ENCODE measurements around the gene ME3. TPM values are rescaled to one million over a fixed set of nuclear protein-coding genes. Genes with fewer than 3 reads are reported as not detected.
A peak's percentile ranks its signal among the peaks of the same experiment; 100 is the strongest.

The ME3 gene
- total RNA-seq, 5 donors from 2014 or later (not counting 1 experiment from before 2014, with no cell fraction given): 2.2 to 5.0 (median 4.3) TPM

DNA sequence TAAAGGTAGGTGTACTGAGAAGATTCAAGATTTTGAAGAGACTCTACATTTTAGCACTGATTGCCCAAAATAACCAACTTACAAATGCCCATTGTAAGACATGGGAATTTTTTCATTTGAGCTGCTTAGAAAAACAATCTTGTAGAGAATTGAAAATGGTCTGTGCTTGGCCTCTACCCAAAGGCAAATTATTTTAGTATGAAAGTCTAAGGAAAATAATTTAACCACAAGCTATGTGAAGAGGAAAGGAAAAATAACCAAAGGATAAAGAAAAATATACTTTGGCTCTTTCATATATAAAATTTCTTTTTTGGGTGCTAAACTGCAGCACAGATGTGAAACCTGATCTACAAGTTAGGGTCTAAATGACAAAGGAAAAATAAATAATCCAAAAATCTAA lies 54.9 kb downstream of the ME3 start:
- H3K9me3 Mint-ChIP-seq: peaks cover 4 to 17% (median 9%) of the 10 kb centered on the region in 3 donors
- POLR2A ChIA-PET: no interaction called here
- H3K36me3 Mint-ChIP-seq: no peaks in the 10 kb centered on the region
- H3K4me1 Mint-ChIP-seq: no peaks in the 10 kb centered on the region
- H3K27ac Mint-ChIP-seq: no peak overlapping the region
- no peak overlapping the region for H3K4me3 ChIP-seq (ENCODE audit: control insufficient read depth in 1 of 2, extremely low read depth in 1 of 2, low read length in 1 of 2)
- no peaks in the 10 kb centered on the region for H3K36me3 ChIP-seq (ENCODE audit: control insufficient read depth in 2 of 2, extremely low read depth in 1 of 2, insufficient read depth in 1 of 2, low read length in 1 of 2)
- ATAC-seq (replicated peaks in 1 of 4) (no peak), DNase-seq (no peak)
- no peaks in the 10 kb centered on the region for H3K4me1 ChIP-seq (ENCODE audit: control insufficient read depth in 1 of 2, extremely low read depth in 1 of 2, insufficient read depth in 2 of 2, low read length in 2 of 2)
- peaks cover 3% of the 10 kb centered on the region for H3K9me3 ChIP-seq
- no peak overlapping the region for H3K27ac ChIP-seq (ENCODE audit: low read length)
- H3K4me3 Mint-ChIP-seq: no peak overlapping the region
- no peaks in the 10 kb centered on the region for H3K27me3 ChIP-seq (replicated peaks in 1 of 2; ENCODE audit: control insufficient read depth in 2 of 2, extremely low read depth in 1 of 2, insufficient read depth in 2 of 2, low read length in 1 of 2)
- CTCF ChIA-PET: interaction anchor here (0.6 to 2.1 kb wide), 2 partner anchors 9 to 155 kb away, joined by 5 to 6 read pairs; no protein-coding TSS in a partner anchor
- no peaks in the 10 kb centered on the region for H3K27me3 Mint-ChIP-seq

GRCh38 chr11:86615487-86615886 lies 56.9 kb downstream of the ME3 start:
- H3K4me3 ChIP-seq (ENCODE audit: control insufficient read depth in 1 of 2, extremely low read depth in 1 of 2, low read length in 1 of 2): no peak overlapping the region
- DNase-seq (no peak), ATAC-seq (replicated peaks in 1 of 4) (no peak)
- peaks cover 3% of the 10 kb centered on the region for H3K9me3 ChIP-seq
- peaks cover 7 to 17% (median 9%) of the 10 kb centered on the region in 3 donors for H3K9me3 Mint-ChIP-seq
- H3K36me3 ChIP-seq (ENCODE audit: control insufficient read depth in 2 of 2, extremely low read depth in 1 of 2, insufficient read depth in 1 of 2, low read length in 1 of 2): no peaks in the 10 kb centered on the region
- H3K4me1 ChIP-seq (ENCODE audit: control insufficient read depth in 1 of 2, extremely low read depth in 1 of 2, insufficient read depth in 2 of 2, low read length in 2 of 2): no peaks in the 10 kb centered on the region
- H3K27me3 Mint-ChIP-seq: no peaks in the 10 kb centered on the region
- POLR2A ChIA-PET: no interaction called here
- no peak overlapping the region for H3K4me3 Mint-ChIP-seq
- CTCF ChIA-PET: no interaction called here
- no peak overlapping the region for H3K27ac ChIP-seq (ENCODE audit: low read length)
- no peaks in the 10 kb centered on the region for H3K4me1 Mint-ChIP-seq
- no peak overlapping the region for H3K27ac Mint-ChIP-seq
- H3K36me3 Mint-ChIP-seq: no peaks in the 10 kb centered on the region
- no peaks in the 10 kb centered on the region for H3K27me3 ChIP-seq (replicated peaks in 1 of 2; ENCODE audit: control insufficient read depth in 2 of 2, extremely low read depth in 1 of 2, insufficient read depth in 2 of 2, low read length in 1 of 2)

GRCh38 chr11:86610559-86611341 lies 61.7 kb downstream of the ME3 start:
- Mint-ChIP-seq H3K4me1 (peaks cover 6 to 7% (median 7%) of the 10 kb centered on the region in 3 donors), H3K9me3 (peaks cover 3 to 7% (median 5%) of the 10 kb centered on the region in 3 donors), H3K27me3 (no peaks in the 10 kb centered on the region), H3K36me3 (no peaks in the 10 kb centered on the region), H3K27ac (no peak overlapping the region), H3K4me3 (no peak overlapping the region)
- DNase-seq (no peak), ATAC-seq (replicated peaks in 1 of 4) (no peak)
- CTCF ChIA-PET: no interaction called here
- H3K4me1 ChIP-seq (ENCODE audit: control insufficient read depth in 1 of 2, extremely low read depth in 1 of 2, insufficient read depth in 2 of 2, low read length in 2 of 2): no peaks in the 10 kb centered on the region
- WGBS (ENCODE audit: insufficient coverage): 100% methylated on average over 1 of the region's 5 CpGs
- H3K9me3 ChIP-seq: no peaks in the 10 kb centered on the region
- H3K36me3 ChIP-seq (ENCODE audit: control insufficient read depth in 2 of 2, extremely low read depth in 1 of 2, insufficient read depth in 1 of 2, low read length in 1 of 2): no peaks in the 10 kb centered on the region
- no peak overlapping the region for H3K27ac ChIP-seq (ENCODE audit: low read length)
- H3K4me3 ChIP-seq (ENCODE audit: control insufficient read depth in 1 of 2, extremely low read depth in 1 of 2, low read length in 1 of 2): no peak overlapping the region
- POLR2A ChIA-PET: no interaction called here
- H3K27me3 ChIP-seq (replicated peaks in 1 of 2; ENCODE audit: control insufficient read depth in 2 of 2, extremely low read depth in 1 of 2, insufficient read depth in 2 of 2, low read length in 1 of 2): no peaks in the 10 kb centered on the region

DNA sequence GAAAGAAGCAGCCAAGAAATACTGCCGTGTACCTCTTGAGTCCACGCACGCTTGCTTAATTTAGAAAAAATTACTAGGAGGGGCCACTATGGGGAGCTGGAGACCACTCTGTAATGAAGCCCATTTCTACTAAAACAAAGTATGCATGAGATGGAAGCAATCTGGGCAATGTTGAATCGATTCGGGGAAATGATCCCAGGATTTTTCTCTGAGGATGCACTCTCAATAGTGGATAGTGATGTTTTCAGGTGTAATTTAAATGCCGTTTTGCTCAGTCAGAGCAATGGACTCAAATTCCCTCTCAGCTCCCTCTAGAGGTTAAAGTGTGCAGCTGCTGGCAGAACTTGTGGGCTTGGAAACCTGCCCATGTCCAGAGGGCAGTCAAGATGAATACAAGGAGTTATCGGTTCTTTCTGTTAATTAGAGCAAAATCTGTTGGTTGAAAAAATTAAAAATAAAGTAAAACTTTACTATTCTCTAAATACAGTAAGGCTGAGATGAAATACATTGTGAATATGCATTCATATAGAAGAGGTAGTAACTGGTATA lies 64.1 kb downstream of the ME3 start:
- Mint-ChIP-seq H3K27ac (no peak overlapping the region), H3K36me3 (no peaks in the 10 kb centered on the region), H3K4me3 (no peak overlapping the region), H3K4me1 (peaks cover 6 to 7% (median 7%) of the 10 kb centered on the region in 3 donors), H3K9me3 (peaks cover 0 to 3% (median 0%) of the 10 kb centered on the region in 3 donors), H3K27me3 (no peaks in the 10 kb centered on the region)
- ChIA-PET POLR2A (no interaction called here), CTCF (interaction anchor here (0.7 to 1.8 kb wide), 5 partner anchors 10 to 326 kb away, joined by 3 to 6 read pairs (median 3); no protein-coding TSS in a partner anchor)
- no peaks in the 10 kb centered on the region for H3K27me3 ChIP-seq (replicated peaks in 1 of 2; ENCODE audit: control insufficient read depth in 2 of 2, extremely low read depth in 1 of 2, insufficient read depth in 2 of 2, low read length in 1 of 2)
- ATAC-seq (replicated peaks in 1 of 4) (peak in 1 of 4 experiments; percentile 61), DNase-seq (peak in 17 of 35 experiments; percentile 3 to 51 (median 12))
- H3K36me3 ChIP-seq (ENCODE audit: control insufficient read depth in 2 of 2, extremely low read depth in 1 of 2, insufficient read depth in 1 of 2, low read length in 1 of 2): no peaks in the 10 kb centered on the region
- H3K4me1 ChIP-seq (ENCODE audit: control insufficient read depth in 1 of 2, extremely low read depth in 1 of 2, insufficient read depth in 2 of 2, low read length in 2 of 2): no peaks in the 10 kb centered on the region
- no peak overlapping the region for H3K27ac ChIP-seq (ENCODE audit: low read length)
- WGBS (ENCODE audit: insufficient coverage): 13% methylated on average over 3 of the region's 7 CpGs
- no peak overlapping the region for H3K4me3 ChIP-seq (ENCODE audit: control insufficient read depth in 1 of 2, extremely low read depth in 1 of 2, low read length in 1 of 2)
- no peaks in the 10 kb centered on the region for H3K9me3 ChIP-seq

DNA sequence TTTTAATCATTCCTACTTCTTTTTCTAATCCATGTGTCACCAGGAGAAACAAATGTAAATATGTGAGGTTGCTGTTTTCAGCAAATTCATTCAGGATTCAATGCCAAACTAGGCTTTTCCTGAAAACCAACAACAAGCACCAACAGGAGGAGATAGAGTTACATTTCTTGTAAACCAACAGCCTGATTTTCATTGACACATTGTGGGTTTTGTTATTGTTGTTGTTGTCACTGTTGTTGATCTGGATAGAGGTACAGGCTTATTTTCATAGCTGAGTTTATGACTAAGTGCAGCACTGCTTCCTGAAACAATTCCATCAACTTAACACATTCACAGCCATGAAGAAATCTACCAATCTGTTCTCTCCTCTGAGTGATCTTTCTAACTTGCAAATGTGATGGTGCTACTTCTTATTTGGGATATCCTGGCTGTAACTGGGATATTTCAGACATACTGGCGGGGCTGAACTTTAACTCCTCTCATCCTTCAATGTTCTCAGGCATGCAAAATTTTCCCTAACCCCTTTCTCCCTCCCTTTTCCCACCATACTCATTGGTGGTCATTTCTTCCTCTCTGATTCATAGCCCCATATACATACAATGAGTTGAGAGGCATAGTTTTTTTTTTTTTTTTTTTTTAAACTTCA lies 65.5 kb downstream of the ME3 start:
- Mint-ChIP-seq H3K4me3 (no peak overlapping the region), H3K36me3 (no peaks in the 10 kb centered on the region), H3K27ac (no peak overlapping the region), H3K9me3 (peaks cover 0 to under 1% (median 0%) of the 10 kb centered on the region in 3 donors), H3K4me1 (peaks cover 6 to 7% (median 7%) of the 10 kb centered on the region in 3 donors), H3K27me3 (no peaks in the 10 kb centered on the region)
- POLR2A ChIA-PET: interaction anchor here in 1 of 2 donors (0.5 kb wide), 1 partner anchor 202 kb away, joined by 5 read pairs; no protein-coding TSS in a partner anchor
- DNase-seq (no peak), ATAC-seq (replicated peaks in 1 of 4) (no peak)
- Histone ChIP-seq H3K9me3 (no peaks in the 10 kb centered on the region), H3K36me3 (ENCODE audit: control insufficient read depth in 2 of 2, extremely low read depth in 1 of 2, insufficient read depth in 1 of 2, low read length in 1 of 2) (no peaks in the 10 kb centered on the region), H3K4me3 (ENCODE audit: control insufficient read depth in 1 of 2, extremely low read depth in 1 of 2, low read length in 1 of 2) (no peak overlapping the region), H3K27me3 (replicated peaks in 1 of 2; ENCODE audit: control insufficient read depth in 2 of 2, extremely low read depth in 1 of 2, insufficient read depth in 2 of 2, low read length in 1 of 2) (no peaks in the 10 kb centered on the region), H3K27ac (ENCODE audit: low read length) (no peak overlapping the region), H3K4me1 (ENCODE audit: control insufficient read depth in 1 of 2, extremely low read depth in 1 of 2, insufficient read depth in 2 of 2, low read length in 2 of 2) (no peaks in the 10 kb centered on the region)
- WGBS (ENCODE audit: insufficient coverage): no CpG with 5 or more reads among the region's 1 CpG
- CTCF ChIA-PET: no interaction called here

DNA sequence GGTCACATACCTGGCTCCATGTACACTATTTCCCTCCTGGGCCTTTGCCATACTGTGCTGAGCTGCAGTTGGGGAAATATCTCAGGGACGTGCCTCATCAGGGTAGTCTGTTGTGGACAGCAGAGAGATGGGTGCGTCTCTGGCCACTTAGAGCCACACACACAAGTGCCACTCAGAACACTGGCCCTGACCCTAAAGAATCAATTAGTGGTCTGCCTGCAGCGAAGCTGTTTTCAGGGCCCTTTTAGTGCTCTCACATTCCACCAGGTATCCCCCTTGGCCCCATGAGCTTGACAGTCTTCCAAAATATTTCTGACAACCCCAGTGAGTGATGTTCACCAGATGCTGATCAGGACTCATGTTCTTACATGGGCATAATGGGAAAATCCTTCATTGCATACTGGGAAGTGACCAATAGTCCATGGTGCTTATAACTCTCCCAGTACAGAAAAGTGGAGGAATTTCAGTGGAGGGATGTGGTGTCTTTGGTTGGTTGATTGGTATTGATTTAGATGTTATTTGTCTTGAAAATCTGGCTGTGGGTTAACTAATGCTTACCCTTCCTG lies 66.1 kb downstream of the ME3 start:
- Histone ChIP-seq H3K36me3 (ENCODE audit: control insufficient read depth in 2 of 2, extremely low read depth in 1 of 2, insufficient read depth in 1 of 2, low read length in 1 of 2) (no peaks in the 10 kb centered on the region), H3K27me3 (replicated peaks in 1 of 2; ENCODE audit: control insufficient read depth in 2 of 2, extremely low read depth in 1 of 2, insufficient read depth in 2 of 2, low read length in 1 of 2) (no peaks in the 10 kb centered on the region), H3K9me3 (no peaks in the 10 kb centered on the region), H3K4me3 (ENCODE audit: control insufficient read depth in 1 of 2, extremely low read depth in 1 of 2, low read length in 1 of 2) (no peak overlapping the region), H3K4me1 (ENCODE audit: control insufficient read depth in 1 of 2, extremely low read depth in 1 of 2, insufficient read depth in 2 of 2, low read length in 2 of 2) (no peaks in the 10 kb centered on the region), H3K27ac (ENCODE audit: low read length) (no peak overlapping the region)
- Mint-ChIP-seq H3K36me3 (no peaks in the 10 kb centered on the region), H3K4me1 (peaks cover 6 to 7% (median 7%) of the 10 kb centered on the region in 3 donors), H3K4me3 (no peak overlapping the region), H3K9me3 (no peaks in the 10 kb centered on the region), H3K27ac (no peak overlapping the region), H3K27me3 (no peaks in the 10 kb centered on the region)
- DNase-seq (no peak), ATAC-seq (replicated peaks in 1 of 4) (no peak)
- 89% methylated on average over 3 of the region's 3 CpGs for WGBS (ENCODE audit: insufficient coverage)
- ChIA-PET POLR2A (no interaction called here), CTCF (no interaction called here)

All from T-cell (primary cell).